ENCODE data around the gene KCNK4. TPM values are rescaled to one million over a fixed set of nuclear protein-coding genes. Genes with fewer than 3 reads are reported as not detected.
A peak's percentile ranks its signal among the peaks of the same experiment; 100 is the strongest.

KCNK4 gene
- total and polyA plus RNA-seq, 2 of the 13 experiments (the other 11 are each of a cell fraction or from before 2014, with no cell fraction given) = not detected

DNA sequence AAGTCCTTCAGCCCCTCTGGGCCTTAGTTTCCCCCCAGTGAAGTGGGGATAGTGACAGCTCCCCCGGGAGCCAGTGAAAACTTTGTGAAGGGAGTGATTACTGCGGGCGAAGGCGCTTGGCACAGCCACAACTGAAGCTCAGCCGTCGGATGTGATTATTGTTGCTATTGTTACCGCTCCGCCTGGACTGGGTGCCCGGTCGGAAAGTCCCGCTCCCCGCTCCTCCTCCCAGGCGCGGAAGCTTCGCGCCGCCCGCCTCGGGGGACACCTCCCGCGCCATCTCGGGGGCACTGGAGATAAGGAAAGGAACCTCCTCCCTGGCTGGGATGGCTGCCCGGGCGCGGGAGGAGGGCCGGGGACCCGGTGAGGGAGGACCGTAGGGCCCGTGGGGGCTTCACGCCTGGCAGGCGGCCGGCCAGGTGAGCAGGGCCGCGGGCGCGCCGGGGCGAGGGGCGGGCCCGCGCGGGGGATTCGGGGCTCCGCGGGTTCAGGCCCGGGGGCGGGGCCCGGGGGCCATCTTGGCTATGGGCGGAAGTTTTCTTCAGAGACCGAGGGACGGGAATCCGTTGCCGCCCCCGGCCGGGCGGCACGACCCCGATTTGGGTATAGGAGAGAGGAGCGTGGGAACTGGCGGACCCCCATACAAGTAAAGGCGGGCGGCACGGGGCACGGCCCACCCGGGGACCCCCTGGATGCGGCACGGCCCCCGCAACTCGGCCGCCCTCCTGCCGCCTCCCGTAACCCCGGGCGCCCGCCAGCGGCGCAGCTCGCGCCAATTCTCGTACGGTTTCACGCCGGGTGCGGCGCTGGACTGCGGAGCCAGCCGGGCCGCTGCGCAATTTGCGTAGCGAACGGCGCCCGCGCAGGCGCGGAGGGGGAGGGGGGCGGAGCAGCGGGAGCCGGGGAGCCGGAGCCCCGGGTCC, 5.9 kb upstream of the KCNK4 start, which contains the start of gene GPR137 (continued):
- TF ChIP-seq, protein P1, sequence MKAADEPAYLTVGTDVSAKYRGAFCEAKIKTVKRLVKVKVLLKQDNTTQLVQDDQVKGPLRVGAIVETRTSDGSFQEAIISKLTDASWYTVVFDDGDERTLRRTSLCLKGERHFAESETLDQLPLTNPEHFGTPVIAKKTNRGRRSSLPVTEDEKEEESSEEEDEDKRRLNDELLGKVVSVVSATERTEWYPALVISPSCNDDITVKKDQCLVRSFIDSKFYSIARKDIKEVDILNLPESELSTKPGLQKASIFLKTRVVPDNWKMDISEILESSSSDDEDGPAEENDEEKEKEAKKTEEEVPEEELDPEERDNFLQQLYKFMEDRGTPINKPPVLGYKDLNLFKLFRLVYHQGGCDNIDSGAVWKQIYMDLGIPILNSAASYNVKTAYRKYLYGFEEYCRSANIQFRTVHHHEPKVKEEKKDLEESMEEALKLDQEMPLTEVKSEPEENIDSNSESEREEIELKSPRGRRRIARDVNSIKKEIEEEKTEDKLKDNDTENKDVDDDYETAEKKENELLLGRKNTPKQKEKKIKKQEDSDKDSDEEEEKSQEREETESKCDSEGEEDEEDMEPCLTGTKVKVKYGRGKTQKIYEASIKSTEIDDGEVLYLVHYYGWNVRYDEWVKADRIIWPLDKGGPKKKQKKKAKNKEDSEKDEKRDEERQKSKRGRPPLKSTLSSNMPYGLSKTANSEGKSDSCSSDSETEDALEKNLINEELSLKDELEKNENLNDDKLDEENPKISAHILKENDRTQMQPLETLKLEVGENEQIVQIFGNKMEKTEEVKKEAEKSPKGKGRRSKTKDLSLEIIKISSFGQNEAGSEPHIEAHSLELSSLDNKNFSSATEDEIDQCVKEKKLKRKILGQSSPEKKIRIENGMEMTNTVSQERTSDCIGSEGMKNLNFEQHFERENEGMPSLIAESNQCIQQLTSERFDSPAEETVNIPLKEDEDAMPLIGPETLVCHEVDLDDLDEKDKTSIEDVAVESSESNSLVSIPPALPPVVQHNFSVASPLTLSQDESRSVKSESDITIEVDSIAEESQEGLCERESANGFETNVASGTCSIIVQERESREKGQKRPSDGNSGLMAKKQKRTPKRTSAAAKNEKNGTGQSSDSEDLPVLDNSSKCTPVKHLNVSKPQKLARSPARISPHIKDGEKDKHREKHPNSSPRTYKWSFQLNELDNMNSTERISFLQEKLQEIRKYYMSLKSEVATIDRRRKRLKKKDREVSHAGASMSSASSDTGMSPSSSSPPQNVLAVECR (CRISPR knock-in tag; IDR thresholded peaks at IDR 0.05; ENCODE audit: borderline replicate concordance) = 0 out of 2 replicates have a peak, but pooled peaks have one; percentile 15
- no peak for TF ChIP-seq HIC2 (CRISPR knock-in tag; IDR thresholded peaks at IDR 0.05; ENCODE audit: low read depth)
- TF ChIP-seq NAIF1 (CRISPR knock-in tag; IDR thresholded peaks at IDR 0.05; ENCODE audit: borderline replicate concordance) = peak; percentile 100
- peak; percentile 2; the same call in 1 of the 2 replicates for TF ChIP-seq SP4 (CRISPR knock-in tag; IDR thresholded peaks at IDR 0.05)
- peak; percentile 90 for TF ChIP-seq NR2C2 (CRISPR knock-in tag; IDR thresholded peaks at IDR 0.05; ENCODE audit: borderline replicate concordance)
- TF ChIP-seq TBX2 (CRISPR knock-in tag; IDR thresholded peaks at IDR 0.05; ENCODE audit: borderline replicate concordance) = peak; percentile 57
- no peak for TF ChIP-seq TRIM24 (CRISPR knock-in tag; IDR thresholded peaks at IDR 0.05)
- TF ChIP-seq ZBTB4 (CRISPR knock-in tag; IDR thresholded peaks at IDR 0.05; ENCODE audit: borderline replicate concordance) = no peak
- TF ChIP-seq KLF11 (CRISPR knock-in tag; IDR thresholded peaks at IDR 0.05) = no peak
- TF ChIP-seq ZNF501 (CRISPR knock-in tag; IDR thresholded peaks at IDR 0.05) = no peak
- peak; percentile 74 for TF ChIP-seq RFX1 (IDR thresholded peaks at IDR 0.05)
- TF ChIP-seq ZNF749 (CRISPR knock-in tag; IDR thresholded peaks at IDR 0.05; ENCODE audit: borderline replicate concordance) = no peak
- no peak; the same call in 1 of the 2 replicates for TF ChIP-seq ZNF703 (CRISPR knock-in tag; IDR thresholded peaks at IDR 0.05; ENCODE audit: borderline replicate concordance)
- TF ChIP-seq NR2F2 (IDR thresholded peaks at IDR 0.05; ENCODE audit: borderline replicate concordance, low read depth) = no peak
- TF ChIP-seq SMAD1 (CRISPR knock-in tag; IDR thresholded peaks at IDR 0.05; ENCODE audit: borderline replicate concordance, low read depth) = 0 out of 2 replicates have a peak, but pooled peaks have one; percentile 10
- no peak for TF ChIP-seq PLRG1 (conservative IDR thresholded peaks at IDR 0.05)
- TF ChIP-seq U2AF1 (optimal IDR thresholded peaks at IDR 0.05; ENCODE audit: low read depth, low read length) = no peak
- peak; percentile 15; the same call in 1 of the 2 replicates for TF ChIP-seq ZNF614 (CRISPR knock-in tag; IDR thresholded peaks at IDR 0.05; ENCODE audit: borderline replicate concordance)
- no peak for TF ChIP-seq ZNF382 (CRISPR knock-in tag; IDR thresholded peaks at IDR 0.05; ENCODE audit: borderline replicate concordance)
- peak; percentile 60 for TF ChIP-seq PHF8 (CRISPR knock-in tag; IDR thresholded peaks at IDR 0.05)

Measured in HepG2 (cell line).